ENCODE measurements around the gene PITX1. TPM values are rescaled to one million over a fixed set of nuclear protein-coding genes. Genes with fewer than 3 reads are reported as not detected.

PITX1 gene
- total RNA-seq, 1 donor from 2014 or later, result 89.6 TPM

- no peaks in the 10 kb centered on the region for H3K9me3 Mint-ChIP-seq
- peak overlapping the region; percentile 95 for H3K27ac Mint-ChIP-seq
- peak overlapping the region; percentile 79 for H3K4me3 Mint-ChIP-seq
- DNase-seq (ENCODE audit: low spot score in 2 of 2, unreplicated experiment in 2 of 2), result peak in 1 of 2 experiments; percentile 58
- H3K4me1 Mint-ChIP-seq, result peaks cover 32% of the 10 kb centered on the region
- H3K36me3 Mint-ChIP-seq, result peaks cover 4% of the 10 kb centered on the region
- TF ChIP-seq, protein P1, sequence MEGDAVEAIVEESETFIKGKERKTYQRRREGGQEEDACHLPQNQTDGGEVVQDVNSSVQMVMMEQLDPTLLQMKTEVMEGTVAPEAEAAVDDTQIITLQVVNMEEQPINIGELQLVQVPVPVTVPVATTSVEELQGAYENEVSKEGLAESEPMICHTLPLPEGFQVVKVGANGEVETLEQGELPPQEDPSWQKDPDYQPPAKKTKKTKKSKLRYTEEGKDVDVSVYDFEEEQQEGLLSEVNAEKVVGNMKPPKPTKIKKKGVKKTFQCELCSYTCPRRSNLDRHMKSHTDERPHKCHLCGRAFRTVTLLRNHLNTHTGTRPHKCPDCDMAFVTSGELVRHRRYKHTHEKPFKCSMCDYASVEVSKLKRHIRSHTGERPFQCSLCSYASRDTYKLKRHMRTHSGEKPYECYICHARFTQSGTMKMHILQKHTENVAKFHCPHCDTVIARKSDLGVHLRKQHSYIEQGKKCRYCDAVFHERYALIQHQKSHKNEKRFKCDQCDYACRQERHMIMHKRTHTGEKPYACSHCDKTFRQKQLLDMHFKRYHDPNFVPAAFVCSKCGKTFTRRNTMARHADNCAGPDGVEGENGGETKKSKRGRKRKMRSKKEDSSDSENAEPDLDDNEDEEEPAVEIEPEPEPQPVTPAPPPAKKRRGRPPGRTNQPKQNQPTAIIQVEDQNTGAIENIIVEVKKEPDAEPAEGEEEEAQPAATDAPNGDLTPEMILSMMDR (IDR thresholded peaks at IDR 0.05; ENCODE audit: unreplicated experiment), result no peak
- H3K27me3 Mint-ChIP-seq (ENCODE audit: low read depth), result peaks cover 88% of the 10 kb centered on the region
Observed at GRCh38 chr5:135032999-135033861, 798 bp downstream of the PITX1 start.

GRCh38 chr5:135032695-135032998 lies 1.4 kb downstream of the PITX1 start:
- Mint-ChIP-seq H3K27ac (peak overlapping the region; percentile 94), H3K9me3 (no peaks in the 10 kb centered on the region), H3K27me3 (ENCODE audit: low read depth) (peaks cover 83% of the 10 kb centered on the region), H3K4me3 (peak overlapping the region; percentile 85), H3K36me3 (peaks cover 4% of the 10 kb centered on the region), H3K4me1 (peaks cover 32% of the 10 kb centered on the region)
- DNase-seq (ENCODE audit: low spot score in 2 of 2, unreplicated experiment in 2 of 2), result no peak
- TF ChIP-seq, protein P1 (IDR thresholded peaks at IDR 0.05; ENCODE audit: unreplicated experiment), result no peak

- Mint-ChIP-seq H3K27ac (peak overlapping the region; percentile 94), H3K4me1 (peaks cover 36% of the 10 kb centered on the region), H3K36me3 (peaks cover 4% of the 10 kb centered on the region), H3K4me3 (peak overlapping the region; percentile 85), H3K9me3 (no peaks in the 10 kb centered on the region), H3K27me3 (ENCODE audit: low read depth) (peaks cover 83% of the 10 kb centered on the region)
- DNase-seq (ENCODE audit: low spot score in 2 of 2, unreplicated experiment in 2 of 2), result no peak
- TF ChIP-seq, protein P1 (IDR thresholded peaks at IDR 0.05; ENCODE audit: unreplicated experiment), result no peak
Observed at GRCh38 chr5:135031813-135032694, 2.0 kb downstream of the PITX1 start.

DNA sequence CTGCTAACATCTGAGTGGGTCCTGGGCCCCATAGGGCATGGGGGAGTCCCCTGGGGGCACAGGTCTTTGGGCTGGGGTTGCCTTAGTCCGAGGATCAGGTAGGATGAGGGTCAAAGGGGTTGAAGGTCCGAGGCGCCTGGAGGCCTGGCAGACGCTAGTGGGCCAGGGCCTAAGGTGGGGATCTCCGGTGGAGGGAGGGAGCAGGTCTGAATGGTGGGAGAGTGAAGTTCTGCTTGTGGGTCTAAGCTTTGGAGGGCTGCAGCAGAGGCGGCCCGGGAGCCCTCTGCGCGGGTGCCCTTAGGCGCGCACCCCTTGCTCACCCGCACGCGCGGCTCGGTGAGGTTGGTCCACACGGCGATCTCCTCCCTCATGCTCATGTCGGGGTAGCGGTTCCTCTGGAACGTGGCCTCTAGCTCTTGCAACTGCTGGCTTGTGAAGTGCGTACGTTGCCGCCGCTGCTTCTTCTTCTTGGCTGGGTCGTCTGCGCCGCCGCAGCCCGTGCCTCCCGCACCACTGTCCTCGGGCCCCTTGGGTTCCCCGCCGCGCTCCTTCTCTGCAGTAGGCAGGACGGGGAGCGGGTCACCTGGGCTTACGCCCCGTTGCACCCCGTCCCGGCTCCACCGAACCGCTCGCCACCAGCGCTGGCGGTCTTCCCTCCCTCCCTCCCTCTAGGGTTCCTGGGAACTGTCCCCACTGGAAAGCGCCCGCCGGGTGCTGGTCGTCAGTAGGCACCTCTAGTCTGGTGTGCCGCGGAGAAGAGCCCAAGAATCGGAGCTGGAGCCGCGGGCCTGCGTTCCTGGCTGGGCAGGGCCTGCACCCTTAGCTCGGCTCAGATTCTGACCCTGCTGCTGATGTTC lies 2.8 kb downstream of the PITX1 start:
- peaks cover 4% of the 10 kb centered on the region for H3K36me3 Mint-ChIP-seq
- H3K9me3 Mint-ChIP-seq, result no peaks in the 10 kb centered on the region
- H3K4me3 Mint-ChIP-seq, result peak overlapping the region; percentile 85
- H3K27me3 Mint-ChIP-seq (ENCODE audit: low read depth), result peaks cover 83% of the 10 kb centered on the region
- DNase-seq (ENCODE audit: low spot score in 2 of 2, unreplicated experiment in 2 of 2), result peak in 1 of 2 experiments; percentile 50
- TF ChIP-seq, protein P1 (IDR thresholded peaks at IDR 0.05; ENCODE audit: unreplicated experiment), result no peak
- peaks cover 40% of the 10 kb centered on the region for H3K4me1 Mint-ChIP-seq
- peak overlapping the region; percentile 94 for H3K27ac Mint-ChIP-seq

Measured in mesothelial cell of epicardium (in vitro differentiated cells).